MM.1S (cell line): ENCODE data around the gene ABCC8.

Experiments used
- DNase-seq: peaks from one replicate; pipeline ENCODE4 v3.0.0-alpha.2; 2015
- H2AFZ ChIP-seq: fragments of 300-600 bp; sonication (generic); 2 replicates; pipeline ENCODE4 v1.6.0; 2016; ENCODE audit warnings: antibody characterized with exemption, low read length
- H3F3A ChIP-seq: fragments of 300-600 bp; sonication (generic); 2 replicates; pipeline ENCODE4 v1.6.1; 2016; ENCODE audit warnings: mild to moderate bottlenecking, antibody characterized with exemption, low read length, moderate library complexity, mixed read lengths; ENCODE audit not compliant: insufficient read depth
- H3K27ac ChIP-seq: fragments of 300-600 bp; sonication (generic); 2 replicates; pipeline ENCODE4 v1.5.1; 2016; ENCODE audit warnings: mild to moderate bottlenecking, low read length
- H3K27me3 ChIP-seq: fragments of 300-600 bp; sonication (generic); replicated peaks from 2 replicates; pipeline ENCODE4 v1.6.0; 2016; ENCODE audit warnings: low read length; ENCODE audit not compliant: insufficient read depth
- H3K36me3 ChIP-seq: fragments of 300-600 bp; sonication (generic); replicated peaks from 2 replicates; pipeline ENCODE4 v1.6.1; 2016; ENCODE audit warnings: mild to moderate bottlenecking, low read length, mixed read lengths; ENCODE audit not compliant: insufficient read depth
- H3K4me1 ChIP-seq: fragments of 300-600 bp; sonication (generic); 2 replicates; pipeline ENCODE4 v1.6.1; 2016; ENCODE audit warnings: low read length, mixed read lengths
- H3K4me2 ChIP-seq: fragments of 300-600 bp; sonication (generic); 2 replicates; pipeline ENCODE4 v1.6.0; 2016; ENCODE audit warnings: low read depth, low read length
- H3K4me3 ChIP-seq: fragments of 300-600 bp; sonication (generic); 2 replicates; pipeline ENCODE4 v1.5.1; 2016; ENCODE audit warnings: low read length, mixed read lengths
- H3K79me2 ChIP-seq: fragments of 300-600 bp; sonication (generic); 2 replicates; pipeline ENCODE4 v1.6.1; 2016; ENCODE audit warnings: mixed run types, low read length, mixed read lengths
- H3K9ac ChIP-seq: fragments of 300-600 bp; sonication (generic); 2 replicates; pipeline ENCODE4 v1.6.1; 2016; ENCODE audit warnings: low read length, mixed read lengths
- H3K9me2 ChIP-seq: fragments of 300-600 bp; sonication (generic); replicated peaks from 2 replicates; pipeline ENCODE4 v1.6.1; 2016; ENCODE audit warnings: mild to moderate bottlenecking, low read length, mixed read lengths; ENCODE audit not compliant: insufficient read depth
- H3K9me3 ChIP-seq: fragments of 300-600 bp; sonication (generic); replicated peaks from 2 replicates; pipeline ENCODE4 v1.6.1; 2016; ENCODE audit warnings: mild to moderate bottlenecking, low read length, mixed read lengths; ENCODE audit not compliant: insufficient read depth
- H4K20me1 ChIP-seq: fragments of 300-600 bp; sonication (generic); 2 replicates; pipeline ENCODE4 v1.6.1; 2016; ENCODE audit warnings: mild to moderate bottlenecking, low read length, moderate library complexity, mixed read lengths; ENCODE audit not compliant: insufficient read depth
- CTCF ChIP-seq: fragments of 300-600 bp; sonication (generic); IDR thresholded peaks from 2 replicates; pipeline ENCODE4 v1.5.1; 2016; ENCODE audit warnings: antibody characterized with exemption, low read length, mixed read lengths
- EZH2 ChIP-seq: fragments of 300-600 bp; sonication (generic); optimal IDR thresholded peaks from 2 replicates; pipeline ENCODE3; 2017; ENCODE audit warnings: low read depth, mild to moderate bottlenecking, antibody characterized with exemption, low read length, mixed read lengths
- EZH2phosphoT487 ChIP-seq: fragments of 300-600 bp; sonication (generic); IDR thresholded peaks from 2 replicates; pipeline ENCODE4 v1.6.1; 2018; ENCODE audit warnings: antibody characterized with exemption, low read length

ABCC8 gene

GRCh38 chr11:17443423-17443822, 33.2 kb downstream of the ABCC8 start:
- H3F3A ChIP-seq = no peaks in the 10 kb centered on the region
- no peak overlapping the region for H3K4me3 ChIP-seq
- DNase-seq = no peak
- no peaks in the 10 kb centered on the region for H3K4me1 ChIP-seq
- no peak overlapping the region for H3K4me2 ChIP-seq
- no peak overlapping the region for H3K27ac ChIP-seq
- TF ChIP-seq EZH2 (no peak), CTCF (no peak), EZH2phosphoT487 (no peak)
- no peaks in the 10 kb centered on the region for H3K36me3 ChIP-seq
- no peak overlapping the region for H2AFZ ChIP-seq
- H3K9me3 ChIP-seq = no peaks in the 10 kb centered on the region
- H3K9me2 ChIP-seq = no peaks in the 10 kb centered on the region
- no peaks in the 10 kb centered on the region for H4K20me1 ChIP-seq
- H3K79me2 ChIP-seq = no peaks in the 10 kb centered on the region
- H3K9ac ChIP-seq = no peak overlapping the region
- no peaks in the 10 kb centered on the region for H3K27me3 ChIP-seq

DNA sequence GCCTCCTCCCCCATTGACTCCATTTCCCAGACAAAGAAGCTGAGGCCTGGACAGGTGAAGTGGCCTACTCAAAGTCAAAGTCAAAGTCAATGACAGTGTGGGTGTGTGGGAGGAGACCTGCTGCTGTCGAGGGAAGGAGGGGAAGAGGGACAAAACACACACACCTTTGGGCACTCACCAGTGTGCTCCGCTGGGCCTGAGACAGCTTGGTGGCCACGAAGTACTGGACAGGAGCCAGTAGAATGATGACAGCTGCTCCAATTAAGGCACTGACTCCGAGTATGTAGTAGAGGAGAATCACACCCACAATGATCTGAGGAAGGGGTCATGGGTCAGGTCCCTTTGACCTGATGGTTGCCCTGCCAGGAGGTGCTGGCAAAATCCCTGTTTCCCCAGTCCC, 33.6 kb downstream of the ABCC8 start:
- H3K4me1 ChIP-seq = no peaks in the 10 kb centered on the region
- no peak overlapping the region for H2AFZ ChIP-seq
- TF ChIP-seq EZH2 = no peak
- no peak for TF ChIP-seq CTCF
- TF ChIP-seq EZH2phosphoT487 = no peak
- no peaks in the 10 kb centered on the region for H3K36me3 ChIP-seq
- no peaks in the 10 kb centered on the region for H3K9me3 ChIP-seq
- no peak overlapping the region for H3K9ac ChIP-seq
- H3F3A ChIP-seq = no peaks in the 10 kb centered on the region
- no peak for DNase-seq
- no peaks in the 10 kb centered on the region for H4K20me1 ChIP-seq
- no peaks in the 10 kb centered on the region for H3K9me2 ChIP-seq
- H3K27me3 ChIP-seq = no peaks in the 10 kb centered on the region
- H3K4me2 ChIP-seq = no peak overlapping the region
- no peak overlapping the region for H3K4me3 ChIP-seq
- H3K79me2 ChIP-seq = no peaks in the 10 kb centered on the region
- H3K27ac ChIP-seq = no peak overlapping the region

GRCh38 chr11:17439316-17439782, 37.3 kb downstream of the ABCC8 start:
- no peaks in the 10 kb centered on the region for H3K27me3 ChIP-seq
- no peaks in the 10 kb centered on the region for H3K4me1 ChIP-seq
- no peak overlapping the region for H3K4me2 ChIP-seq
- H3K4me3 ChIP-seq = no peak overlapping the region
- no peaks in the 10 kb centered on the region for H4K20me1 ChIP-seq
- H3K9me2 ChIP-seq = no peaks in the 10 kb centered on the region
- TF ChIP-seq EZH2 (no peak), EZH2phosphoT487 (no peak), CTCF (no peak)
- H3K9ac ChIP-seq = no peak overlapping the region
- H2AFZ ChIP-seq = no peak overlapping the region
- no peaks in the 10 kb centered on the region for H3K36me3 ChIP-seq
- no peaks in the 10 kb centered on the region for H3K9me3 ChIP-seq
- H3F3A ChIP-seq = no peaks in the 10 kb centered on the region
- no peak overlapping the region for H3K27ac ChIP-seq
- DNase-seq = no peak
- H3K79me2 ChIP-seq = no peaks in the 10 kb centered on the region

DNA sequence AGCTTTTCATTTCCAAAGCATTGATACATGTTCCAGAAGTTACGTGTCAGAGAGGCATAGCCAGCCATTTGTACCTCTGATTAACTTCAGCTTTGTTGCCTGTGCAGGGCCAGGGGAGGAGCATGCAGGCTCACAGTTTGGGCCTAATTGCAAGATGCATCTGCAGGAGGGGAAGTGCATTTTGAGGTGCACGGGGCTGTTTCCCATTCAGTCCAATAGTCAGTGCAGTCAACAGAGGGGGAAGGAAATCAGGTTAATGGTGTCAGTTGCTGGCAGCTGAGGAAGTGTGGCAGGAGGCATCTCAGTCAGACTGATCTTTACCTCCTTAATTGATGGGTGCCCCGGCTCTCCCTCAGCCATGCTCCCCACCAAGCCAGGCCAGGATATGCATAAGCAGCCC, 39.3 kb downstream of the ABCC8 start:
- Histone ChIP-seq H3K4me3 (no peak overlapping the region), H3K9me2 (no peaks in the 10 kb centered on the region), H3K9ac (no peak overlapping the region), H3K79me2 (no peaks in the 10 kb centered on the region), H2AFZ (no peak overlapping the region), H3K4me1 (no peaks in the 10 kb centered on the region), H3K27ac (no peak overlapping the region), H4K20me1 (no peaks in the 10 kb centered on the region), H3K9me3 (no peaks in the 10 kb centered on the region), H3F3A (no peaks in the 10 kb centered on the region), H3K27me3 (no peaks in the 10 kb centered on the region), H3K4me2 (no peak overlapping the region), H3K36me3 (no peaks in the 10 kb centered on the region)
- no peak for DNase-seq
- TF ChIP-seq CTCF (no peak), EZH2phosphoT487 (no peak), EZH2 (no peak)
